ENCODE data around the gene BBS9.
"Not testable (repeated sequence)": the region's sequence is repeated elsewhere in the genome, so short reads cannot be mapped to it uniquely, and the experiment has no call there.

BBS9 gene

GRCh38 chr7:33471636-33472242 is 342.4 kb downstream of the BBS9 start:
- H2AFZ ChIP-seq (ENCODE audit: low read depth, low read length, severe bottlenecking) = no peak overlapping the region
- no peaks in the 10 kb centered on the region for H3K36me3 ChIP-seq (ENCODE audit: low read length)
- H3K4me2 ChIP-seq (ENCODE audit: low read depth, low read length, poor library complexity, severe bottlenecking) = no peak overlapping the region
- no peaks in the 10 kb centered on the region for H4K20me1 ChIP-seq (ENCODE audit: low read depth, low read length)
- no peak overlapping the region for H3K27ac ChIP-seq (ENCODE audit: low read depth, low read length)
- TF ChIP-seq EZH2phosphoT487 (conservative IDR thresholded peaks at IDR 0.05; ENCODE audit: low read length) = no peak
- TF ChIP-seq CTCF (IDR thresholded peaks at IDR 0.05; ENCODE audit: insufficient read depth, low read length, poor library complexity, severe bottlenecking) = no peak
- H3K27me3 ChIP-seq (ENCODE audit: low read length) = no peaks in the 10 kb centered on the region
- no peak overlapping the region for H3K4me3 ChIP-seq (ENCODE audit: insufficient read depth, low read length, poor library complexity, severe bottlenecking)
- H3K9ac ChIP-seq (ENCODE audit: low read length) = no peak overlapping the region
- H3K9me2 ChIP-seq (replicated peaks; ENCODE audit: insufficient read depth, low read length) = no peaks in the 10 kb centered on the region
- H3K79me2 ChIP-seq (ENCODE audit: insufficient read depth, low read length) = no peaks in the 10 kb centered on the region
- H3F3A ChIP-seq (ENCODE audit: insufficient read depth) = no peaks in the 10 kb centered on the region
- no peaks in the 10 kb centered on the region for H3K9me3 ChIP-seq (ENCODE audit: insufficient read depth, low read length)

- TF ChIP-seq CTCF (IDR thresholded peaks at IDR 0.05; ENCODE audit: insufficient read depth, low read length, poor library complexity, severe bottlenecking) = no peak
- TF ChIP-seq EZH2phosphoT487 (conservative IDR thresholded peaks at IDR 0.05; ENCODE audit: low read length) = no peak
- Histone ChIP-seq H3K9me2 (replicated peaks; ENCODE audit: insufficient read depth, low read length) (no peaks in the 10 kb centered on the region), H2AFZ (ENCODE audit: low read depth, low read length, severe bottlenecking) (no peak overlapping the region), H3K36me3 (ENCODE audit: low read length) (no peaks in the 10 kb centered on the region), H3K79me2 (ENCODE audit: insufficient read depth, low read length) (no peaks in the 10 kb centered on the region), H3K4me2 (ENCODE audit: low read depth, low read length, poor library complexity, severe bottlenecking) (no peak overlapping the region), H4K20me1 (ENCODE audit: low read depth, low read length) (no peaks in the 10 kb centered on the region), H3K27ac (ENCODE audit: low read depth, low read length) (no peak overlapping the region), H3K4me3 (ENCODE audit: insufficient read depth, low read length, poor library complexity, severe bottlenecking) (no peak overlapping the region), H3K27me3 (ENCODE audit: low read length) (no peaks in the 10 kb centered on the region), H3F3A (ENCODE audit: insufficient read depth) (no peaks in the 10 kb centered on the region), H3K9ac (ENCODE audit: low read length) (no peak overlapping the region), H3K9me3 (ENCODE audit: insufficient read depth, low read length) (no peaks in the 10 kb centered on the region)
Observed at GRCh38 chr7:33472348-33473025, 343.1 kb downstream of the BBS9 start.

GRCh38 chr7:33477719-33478480 is 348.5 kb downstream of the BBS9 start:
- no peak overlapping the region for H3K27ac ChIP-seq (ENCODE audit: low read depth, low read length)
- H3K27me3 ChIP-seq (ENCODE audit: low read length) = no peaks in the 10 kb centered on the region
- no peak overlapping the region for H3K4me2 ChIP-seq (ENCODE audit: low read depth, low read length, poor library complexity, severe bottlenecking)
- TF ChIP-seq EZH2phosphoT487 (conservative IDR thresholded peaks at IDR 0.05; ENCODE audit: low read length) (no peak), CTCF (IDR thresholded peaks at IDR 0.05; ENCODE audit: insufficient read depth, low read length, poor library complexity, severe bottlenecking) (no peak)
- no peaks in the 10 kb centered on the region for H3K9me2 ChIP-seq (replicated peaks; ENCODE audit: insufficient read depth, low read length)
- no peaks in the 10 kb centered on the region for H3F3A ChIP-seq (ENCODE audit: insufficient read depth)
- H3K79me2 ChIP-seq (ENCODE audit: insufficient read depth, low read length) = no peaks in the 10 kb centered on the region
- H3K9me3 ChIP-seq (ENCODE audit: insufficient read depth, low read length) = 0 out of 2 replicates have a peak, but pooled peaks cover 4% of the 10 kb centered on the region
- no peak overlapping the region for H3K4me3 ChIP-seq (ENCODE audit: insufficient read depth, low read length, poor library complexity, severe bottlenecking)
- no peak overlapping the region for H3K9ac ChIP-seq (ENCODE audit: low read length)
- H2AFZ ChIP-seq (ENCODE audit: low read depth, low read length, severe bottlenecking) = no peak overlapping the region
- no peaks in the 10 kb centered on the region for H4K20me1 ChIP-seq (ENCODE audit: low read depth, low read length)
- H3K36me3 ChIP-seq (ENCODE audit: low read length) = no peaks in the 10 kb centered on the region

- not testable (repeated sequence) for H4K20me1 ChIP-seq (ENCODE audit: low read depth, low read length); H3K9me3 ChIP-seq (ENCODE audit: insufficient read depth, low read length); H2AFZ ChIP-seq (ENCODE audit: low read depth, low read length, severe bottlenecking); H3K27ac ChIP-seq (ENCODE audit: low read depth, low read length); H3K4me2 ChIP-seq (ENCODE audit: low read depth, low read length, poor library complexity, severe bottlenecking); H3F3A ChIP-seq (ENCODE audit: insufficient read depth); H3K27me3 ChIP-seq (ENCODE audit: low read length); H3K79me2 ChIP-seq (ENCODE audit: insufficient read depth, low read length); H3K4me3 ChIP-seq (ENCODE audit: insufficient read depth, low read length, poor library complexity, severe bottlenecking); H3K9ac ChIP-seq (ENCODE audit: low read length); H3K9me2 ChIP-seq (replicated peaks; ENCODE audit: insufficient read depth, low read length); H3K36me3 ChIP-seq (ENCODE audit: low read length)
Observed at GRCh38 chr7:33484476-33484875, 355.1 kb downstream of the BBS9 start.

Data from SU-DHL-6 (cell line).